ENCODE data around the gene WWC2. TPM values are rescaled to one million over a fixed set of nuclear protein-coding genes. Genes with fewer than 3 reads are reported as not detected.

WWC2 gene
- total RNA-seq, 1 donor = 35.1 TPM

DNA sequence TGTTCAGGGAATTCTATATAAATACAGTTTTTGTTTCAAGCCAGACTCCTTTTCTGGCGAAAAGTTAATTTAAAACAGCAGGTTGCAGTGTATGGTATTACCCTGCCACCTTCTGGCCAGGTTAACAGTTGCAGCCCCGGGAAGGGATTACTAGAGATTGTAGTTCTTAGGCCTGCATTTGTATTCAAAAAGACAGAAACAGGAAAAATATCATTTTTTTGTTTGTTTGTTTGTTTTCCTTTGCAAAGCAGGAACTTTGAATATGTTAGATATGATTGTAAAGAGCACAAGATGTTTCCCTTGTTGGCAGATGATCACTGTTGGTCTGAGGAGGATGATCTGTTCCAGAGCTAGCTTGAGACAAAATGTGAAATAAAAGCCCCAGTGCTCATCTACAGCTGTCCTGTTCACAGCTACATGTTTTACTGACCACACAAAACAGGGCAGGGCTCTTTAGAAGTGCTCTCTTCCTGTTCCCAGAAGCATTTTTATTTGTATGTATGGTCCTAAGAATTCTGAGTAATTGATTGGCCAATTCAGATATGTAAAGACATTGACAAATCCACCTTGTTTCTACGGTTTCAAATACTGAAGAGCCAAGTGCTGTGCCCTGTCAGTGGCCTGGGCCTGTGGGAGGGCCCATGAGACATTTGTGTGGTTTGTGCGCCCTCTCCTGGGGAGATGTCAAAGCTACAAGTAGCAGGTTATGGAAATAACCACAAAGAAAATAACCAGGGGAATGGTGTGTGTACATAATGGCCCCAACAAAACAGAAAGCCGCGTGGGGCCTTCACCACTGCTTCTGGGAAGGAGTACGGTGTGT, 163.1 kb downstream of the WWC2 start:
- no peaks in the 10 kb centered on the region for H3K79me2 ChIP-seq (ENCODE audit: insufficient read depth, low read length)
- H3K9me3 ChIP-seq (ENCODE audit: low read depth, low read length) = no peaks in the 10 kb centered on the region
- no peak overlapping the region for H3K4me2 ChIP-seq (ENCODE audit: insufficient read depth, low read length)
- H4K20me1 ChIP-seq (ENCODE audit: insufficient read depth, low read length) = peaks cover 4% of the 10 kb centered on the region
- no peak overlapping the region for H3K4me3 ChIP-seq (ENCODE audit: insufficient read depth, low read length)
- peaks cover 19% of the 10 kb centered on the region for H3K4me1 ChIP-seq (ENCODE audit: insufficient read depth, low read length)
- H2AFZ ChIP-seq (ENCODE audit: low read length) = no peak overlapping the region
- H3K27me3 ChIP-seq (ENCODE audit: insufficient read depth, low read length) = no peaks in the 10 kb centered on the region
- DNase-seq (ENCODE audit: insufficient read length, low spot score, missing footprints) = peak; percentile 47
- TF ChIP-seq, protein P1, sequence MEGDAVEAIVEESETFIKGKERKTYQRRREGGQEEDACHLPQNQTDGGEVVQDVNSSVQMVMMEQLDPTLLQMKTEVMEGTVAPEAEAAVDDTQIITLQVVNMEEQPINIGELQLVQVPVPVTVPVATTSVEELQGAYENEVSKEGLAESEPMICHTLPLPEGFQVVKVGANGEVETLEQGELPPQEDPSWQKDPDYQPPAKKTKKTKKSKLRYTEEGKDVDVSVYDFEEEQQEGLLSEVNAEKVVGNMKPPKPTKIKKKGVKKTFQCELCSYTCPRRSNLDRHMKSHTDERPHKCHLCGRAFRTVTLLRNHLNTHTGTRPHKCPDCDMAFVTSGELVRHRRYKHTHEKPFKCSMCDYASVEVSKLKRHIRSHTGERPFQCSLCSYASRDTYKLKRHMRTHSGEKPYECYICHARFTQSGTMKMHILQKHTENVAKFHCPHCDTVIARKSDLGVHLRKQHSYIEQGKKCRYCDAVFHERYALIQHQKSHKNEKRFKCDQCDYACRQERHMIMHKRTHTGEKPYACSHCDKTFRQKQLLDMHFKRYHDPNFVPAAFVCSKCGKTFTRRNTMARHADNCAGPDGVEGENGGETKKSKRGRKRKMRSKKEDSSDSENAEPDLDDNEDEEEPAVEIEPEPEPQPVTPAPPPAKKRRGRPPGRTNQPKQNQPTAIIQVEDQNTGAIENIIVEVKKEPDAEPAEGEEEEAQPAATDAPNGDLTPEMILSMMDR (IDR thresholded peaks at IDR 0.05; ENCODE audit: extremely low read depth, low read depth, low read length) = peak; percentile 77
- peak overlapping the region; percentile 42 for H3K27ac ChIP-seq (ENCODE audit: low read depth, low read length)
- H3K36me3 ChIP-seq (ENCODE audit: insufficient read depth, low read length) = peaks cover 54% of the 10 kb centered on the region

DNA sequence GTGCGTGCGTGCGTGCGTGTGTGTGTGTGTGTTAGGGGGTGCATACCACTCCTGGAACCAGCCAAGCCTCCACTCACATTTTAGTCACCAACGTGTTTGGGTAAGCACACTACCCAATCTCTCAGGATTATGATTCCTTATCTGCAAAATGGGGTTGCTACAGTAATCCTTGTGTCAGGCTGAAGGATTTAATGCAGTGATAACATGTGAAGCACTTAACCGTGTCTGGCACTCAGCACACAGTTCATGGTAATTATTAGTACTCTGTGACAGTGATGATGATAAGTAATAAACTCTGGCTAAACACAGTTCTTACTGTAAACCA, 163.7 kb downstream of the WWC2 start:
- Histone ChIP-seq H3K9me3 (ENCODE audit: low read depth, low read length) (no peaks in the 10 kb centered on the region), H2AFZ (ENCODE audit: low read length) (no peak overlapping the region), H3K36me3 (ENCODE audit: insufficient read depth, low read length) (peaks cover 60% of the 10 kb centered on the region), H3K4me2 (ENCODE audit: insufficient read depth, low read length) (no peak overlapping the region), H3K27ac (ENCODE audit: low read depth, low read length) (peak overlapping the region; percentile 34), H3K4me1 (ENCODE audit: insufficient read depth, low read length) (peaks cover 19% of the 10 kb centered on the region), H3K27me3 (ENCODE audit: insufficient read depth, low read length) (no peaks in the 10 kb centered on the region), H3K79me2 (ENCODE audit: insufficient read depth, low read length) (no peaks in the 10 kb centered on the region), H4K20me1 (ENCODE audit: insufficient read depth, low read length) (peaks cover 4% of the 10 kb centered on the region), H3K4me3 (ENCODE audit: insufficient read depth, low read length) (no peak overlapping the region)
- TF ChIP-seq, protein P1 (IDR thresholded peaks at IDR 0.05; ENCODE audit: extremely low read depth, low read depth, low read length) = no peak
- DNase-seq (ENCODE audit: insufficient read length, low spot score, missing footprints) = no peak

DNA sequence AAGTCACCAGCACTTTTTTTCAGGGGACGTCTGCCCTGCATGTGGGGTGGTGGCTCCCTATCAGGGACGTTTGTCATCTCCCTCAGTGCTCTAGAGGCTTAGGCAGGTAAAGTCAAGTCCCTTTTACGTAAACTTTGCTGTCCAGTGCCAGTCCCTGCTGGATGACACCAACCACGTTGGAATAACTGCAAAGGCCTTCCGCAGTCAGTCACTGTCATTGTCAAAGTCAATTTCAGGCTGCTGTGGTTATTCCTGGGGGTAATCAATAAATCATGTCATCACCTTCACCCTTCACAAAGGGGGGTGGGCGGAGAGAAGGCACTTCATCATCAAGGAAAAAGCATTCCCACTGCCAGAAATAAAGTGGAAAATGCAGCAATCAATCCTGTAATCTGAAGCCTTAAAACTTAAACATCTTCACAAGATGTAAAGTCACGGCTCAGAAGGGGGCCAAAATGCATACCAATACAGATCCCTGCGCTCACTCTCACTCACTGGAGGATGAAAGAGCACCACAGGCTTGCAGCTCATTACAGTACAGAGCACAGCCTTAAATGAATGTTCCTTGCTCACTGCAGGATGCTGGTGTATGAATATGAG, 164.8 kb downstream of the WWC2 start:
- H3K9me3 ChIP-seq (ENCODE audit: low read depth, low read length) = no peaks in the 10 kb centered on the region
- H3K27me3 ChIP-seq (ENCODE audit: insufficient read depth, low read length) = no peaks in the 10 kb centered on the region
- TF ChIP-seq, protein P1 (IDR thresholded peaks at IDR 0.05; ENCODE audit: extremely low read depth, low read depth, low read length) = no peak
- no peak for DNase-seq (ENCODE audit: insufficient read length, low spot score, missing footprints)
- no peak overlapping the region for H2AFZ ChIP-seq (ENCODE audit: low read length)
- peaks cover 19% of the 10 kb centered on the region for H3K4me1 ChIP-seq (ENCODE audit: insufficient read depth, low read length)
- H3K79me2 ChIP-seq (ENCODE audit: insufficient read depth, low read length) = no peaks in the 10 kb centered on the region
- H3K4me2 ChIP-seq (ENCODE audit: insufficient read depth, low read length) = no peak overlapping the region
- peaks cover 71% of the 10 kb centered on the region for H3K36me3 ChIP-seq (ENCODE audit: insufficient read depth, low read length)
- H3K4me3 ChIP-seq (ENCODE audit: insufficient read depth, low read length) = no peak overlapping the region
- H4K20me1 ChIP-seq (ENCODE audit: insufficient read depth, low read length) = peaks cover 4% of the 10 kb centered on the region
- peak overlapping the region; percentile 20 for H3K27ac ChIP-seq (ENCODE audit: low read depth, low read length)

DNA sequence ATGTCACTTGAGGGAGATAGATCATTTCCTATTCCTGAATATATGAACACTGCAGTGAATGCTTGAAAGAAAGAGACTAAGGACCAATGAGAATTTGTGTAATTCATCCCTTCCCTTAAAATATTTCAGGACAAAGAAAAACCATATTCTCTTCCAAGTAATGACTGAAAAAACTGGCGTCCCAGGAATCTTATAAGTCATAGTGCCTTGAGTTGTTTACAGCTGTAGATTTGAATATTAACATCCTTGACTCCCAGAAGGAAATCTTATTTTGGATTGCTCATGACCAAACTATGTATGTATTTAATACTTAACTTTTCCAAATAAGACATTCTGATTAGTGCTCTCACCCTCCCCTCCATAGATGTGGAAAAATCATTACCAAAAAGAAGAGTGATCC, 165.6 kb downstream of the WWC2 start:
- Histone ChIP-seq H3K4me1 (ENCODE audit: insufficient read depth, low read length) (peaks cover 19% of the 10 kb centered on the region), H3K27me3 (ENCODE audit: insufficient read depth, low read length) (no peaks in the 10 kb centered on the region), H3K27ac (ENCODE audit: low read depth, low read length) (peak overlapping the region; percentile 20), H3K4me3 (ENCODE audit: insufficient read depth, low read length) (no peak overlapping the region), H3K36me3 (ENCODE audit: insufficient read depth, low read length) (peaks cover 76% of the 10 kb centered on the region), H2AFZ (ENCODE audit: low read length) (no peak overlapping the region), H4K20me1 (ENCODE audit: insufficient read depth, low read length) (peaks cover 4% of the 10 kb centered on the region), H3K9me3 (ENCODE audit: low read depth, low read length) (no peaks in the 10 kb centered on the region), H3K79me2 (ENCODE audit: insufficient read depth, low read length) (no peaks in the 10 kb centered on the region), H3K4me2 (ENCODE audit: insufficient read depth, low read length) (no peak overlapping the region)
- TF ChIP-seq, protein P1 (IDR thresholded peaks at IDR 0.05; ENCODE audit: extremely low read depth, low read depth, low read length) = no peak
- DNase-seq (ENCODE audit: insufficient read length, low spot score, missing footprints) = no peak

Data from osteoblast (primary cell).